Naive thymus-derived CD4-positive, alpha-beta T cell (primary cell): ENCODE results near the gene SC5D. TPM values are rescaled to one million over a fixed set of nuclear protein-coding genes. Genes with fewer than 3 reads are reported as not detected.

ENCODE experiments used
- ATAC-seq: fragments of 150-1000 bp; cut with Tn5 transposase; 2 replicates; pipeline ENCODE4 v1.10.0; 2021; ENCODE audit warnings: mild to moderate bottlenecking, moderate library complexity
- CTCF ChIA-PET: fragments of 350-600 bp; sonication (Branson Sonifier 250); formaldehyde crosslinking; loops from one replicate; lab custom pipeline; 2021; ENCODE audit warnings: antibody characterized with exemption; lab: Charles Lee
- POLR2A ChIA-PET: fragments of 350-600 bp; sonication (Branson Sonifier 250); formaldehyde crosslinking; loops from one replicate; lab custom pipeline; 2021; ENCODE audit warnings: antibody characterized with exemption, inconsistent platforms; lab: Charles Lee
- DNase-seq, 9 donors: peaks; one replicate each; pipeline versions ENCODE4 v3.0.0 to v3.0.0-alpha.2; 2020 to 2022; ENCODE audit warnings: mixed read lengths in 1 of 9
- H3K27ac ChIP-seq: one replicate; pipeline ENCODE4 v1.7.0; 2013; ENCODE audit warnings: mild to moderate bottlenecking, low read depth, low read length, moderate library complexity
- H3K27me3 ChIP-seq, 2 donors: one replicate each; pipeline ENCODE4 v1.7.0; 2013; ENCODE audit warnings: low read length in 2 of 2, mild to moderate bottlenecking in 2 of 2, moderate library complexity in 2 of 2; ENCODE audit not compliant: control insufficient read depth in 2 of 2, insufficient read depth in 2 of 2
- H3K36me3 ChIP-seq, 3 experiments: 1 replicate in 2 of 3; 2 replicates in 1 of 3; pipeline ENCODE4 v1.7.0; 2013; ENCODE audit warnings: low read length in 3 of 3, mild to moderate bottlenecking in 3 of 3, moderate library complexity in 1 of 3; ENCODE audit not compliant: insufficient read depth in 3 of 3, control insufficient read depth in 2 of 3
- H3K4me1 ChIP-seq, 2 donors: one replicate each; pipeline ENCODE4 v1.7.0; 2013; ENCODE audit warnings: low read length in 2 of 2, mild to moderate bottlenecking in 2 of 2, moderate library complexity in 1 of 2; ENCODE audit not compliant: control insufficient read depth in 2 of 2, insufficient read depth in 2 of 2
- H3K4me3 ChIP-seq: 2 replicates; pipeline ENCODE4 v1.7.0; 2013; ENCODE audit warnings: mild to moderate bottlenecking, low read length
- H3K9me3 ChIP-seq, 3 experiments: 1 replicate in 2 of 3; 2 replicates in 1 of 3; pipeline ENCODE4 v1.7.0; 2013; ENCODE audit warnings: low read length in 3 of 3; ENCODE audit not compliant: control insufficient read depth in 2 of 3
- H3K27ac Mint-ChIP-seq, 9 donors: one replicate each; pipeline ENCODE4 v1.8.0; 2020 to 2022; ENCODE audit warnings: mixed read lengths in 9 of 9, mild to moderate bottlenecking in 8 of 9, moderate library complexity in 5 of 9, inconsistent platforms in 2 of 9
- H3K27me3 Mint-ChIP-seq, 5 donors: one replicate each; pipeline ENCODE4 v1.8.0; 2021 to 2022; ENCODE audit warnings: mixed read lengths in 5 of 5, mild to moderate bottlenecking in 1 of 5
- H3K36me3 Mint-ChIP-seq, 5 donors: one replicate each; pipeline ENCODE4 v1.8.0; 2020 to 2022; ENCODE audit warnings: mixed read lengths in 5 of 5, mild to moderate bottlenecking in 3 of 5, inconsistent platforms in 1 of 5
- H3K4me1 Mint-ChIP-seq, 7 donors: one replicate each; pipeline ENCODE4 v1.8.0; 2020 to 2022; ENCODE audit warnings: mixed read lengths in 7 of 7, mild to moderate bottlenecking in 3 of 7, inconsistent platforms in 1 of 7
- H3K4me3 Mint-ChIP-seq, 10 donors: one replicate each; pipeline ENCODE4 v1.8.0; 2020 to 2022; ENCODE audit warnings: mild to moderate bottlenecking in 10 of 10, mixed read lengths in 10 of 10, moderate library complexity in 6 of 10, inconsistent platforms in 2 of 10
- H3K9me3 Mint-ChIP-seq, 11 donors: one replicate each; pipeline ENCODE4 v1.8.0; 2020 to 2022; ENCODE audit warnings: mixed read lengths in 11 of 11, mild to moderate bottlenecking in 4 of 11, inconsistent platforms in 1 of 11, moderate library complexity in 1 of 11
- intact Hi-C, 2 donors: fragments of 100-400 bp; cut with micrococcal nuclease; formaldehyde crosslinking; loops; one replicate each; pipeline ENCODE4 v1.15.1; 2023
- polyA plus RNA-seq, 2 donors: library from polyadenylated mRNA; unstranded; fragments of 300-500 nt; fragmentation: Illumina TruSeq; gene quantifications; one replicate each; pipeline ENCODE4 v1.2.3, GENCODE V29; 2021
- total RNA-seq, 6 experiments: library from RNA in 5 of 6; stranded (reverse) in 5 of 6; gene quantifications; 1 replicate in 5 of 6; 2 replicates in 1 of 6; pipeline ENCODE4 v1.2.3 and lab custom pipeline; 2021 to 2026

The SC5D gene, protein sequence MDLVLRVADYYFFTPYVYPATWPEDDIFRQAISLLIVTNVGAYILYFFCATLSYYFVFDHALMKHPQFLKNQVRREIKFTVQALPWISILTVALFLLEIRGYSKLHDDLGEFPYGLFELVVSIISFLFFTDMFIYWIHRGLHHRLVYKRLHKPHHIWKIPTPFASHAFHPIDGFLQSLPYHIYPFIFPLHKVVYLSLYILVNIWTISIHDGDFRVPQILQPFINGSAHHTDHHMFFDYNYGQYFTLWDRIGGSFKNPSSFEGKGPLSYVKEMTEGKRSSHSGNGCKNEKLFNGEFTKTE
- total RNA-seq (10 to 100 TPM; 21.5 to 48.7 (median 32.8) TPM), polyA plus RNA-seq (10 to 100 TPM in 1 of 2 donors, 1 to 10 TPM in 1; 7.9 to 13.3 TPM), total RNA-seq (lab: John Stamatoyannopoulos, UW) (34.7 reads per million, percentile 63 among the genes with 10 or more reads in this experiment)

DNA sequence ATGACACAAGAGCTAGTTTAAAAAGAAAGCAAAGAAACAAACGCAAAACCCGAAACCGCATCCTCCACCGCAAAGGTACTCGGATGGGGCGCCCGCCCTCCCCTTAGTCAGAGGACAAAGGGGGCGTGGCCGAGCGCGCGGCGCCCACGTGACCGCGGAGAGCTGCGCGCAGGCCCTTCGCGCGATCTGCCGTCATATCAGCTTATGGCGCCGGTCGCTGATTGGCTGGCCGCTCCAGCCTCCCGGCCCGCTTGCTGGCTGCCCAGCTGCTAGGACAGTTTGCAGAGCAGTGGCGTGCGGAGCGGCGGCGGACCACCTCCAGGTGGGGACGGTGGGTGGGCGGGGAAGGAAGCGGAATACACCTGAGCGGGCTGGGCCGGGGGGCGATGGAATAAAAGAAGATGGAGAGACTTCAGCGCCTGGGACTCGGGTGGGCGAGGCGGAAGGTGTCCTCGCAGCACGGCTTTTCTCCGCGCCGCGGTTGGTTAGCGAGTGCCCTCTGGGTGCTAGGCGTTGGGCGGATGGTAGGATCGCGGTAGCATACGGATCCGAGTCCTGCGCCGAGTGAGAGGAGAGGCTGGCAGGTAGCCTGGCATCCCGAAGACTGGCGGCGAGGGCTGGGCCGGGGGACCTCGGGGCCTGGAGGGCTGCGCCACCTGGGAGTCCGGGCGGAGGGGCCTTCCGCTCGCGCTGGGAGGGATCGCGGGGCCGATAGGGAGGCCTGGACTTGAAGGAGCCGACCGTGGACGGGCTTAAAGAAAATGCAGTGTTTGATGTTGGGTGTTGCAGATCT lies at the start of gene SC5D:
TSS of gene SC5D (plus strand) at position 277 of the 793 bp plus-strand sequence. CDS start 10,605 bp downstream, outside the sequence.
- Mint-ChIP-seq H3K9me3 (peaks cover 0 to 5% (median 0%) of the 10 kb centered on the region in 11 donors), H3K27ac (peak within 1 kb of the TSS; percentile 88 to 100 (median 99)), H3K4me3 (peak within 1 kb of the TSS; percentile 90 to 100 (median 94)), H3K27me3 (peaks cover 0 to 12% (median 0%) of the 10 kb centered on the region in 5 donors), H3K36me3 (peaks cover 0 to 20% (median 6%) of the 10 kb centered on the region in 5 donors), H3K4me1 (peaks cover 35 to 66% (median 58%) of the 10 kb centered on the region in 7 donors)
- Histone ChIP-seq H3K27ac (peak within 1 kb of the TSS; percentile 95), H3K27me3 (no peaks in the 10 kb centered on the region), H3K4me3 (peak within 1 kb of the TSS; percentile 72), H3K36me3 (peaks cover 0 to 4% (median 0%) of the 10 kb centered on the region in 3 experiments), H3K9me3 (no peaks in the 10 kb centered on the region), H3K4me1 (peaks cover 6 to 18% of the 10 kb centered on the region in 2 donors)
- POLR2A ChIA-PET = interaction anchor here (0.7 to 2.2 kb wide), 25 partner anchors 20 to 314 kb away, joined by 3 to 36 read pairs (median 3); partner anchors contain the start of gene SORL1-AS1
- ATAC-seq = peak; percentile 96
- peak; percentile 94 to 98 (median 96) for DNase-seq
- intact Hi-C loops = loop anchor here (1.0 to 10.0 kb wide), 10 partner anchors 43 to 1770 kb away; partner anchors contain the start of genes HSPA8 (in 1 of the 2), SORL1 (in 1 of the 2) and SORL1-AS1 (in 1 of the 2)
- CTCF ChIA-PET = interaction anchor here (0.8 to 1.6 kb wide), 6 partner anchors 24 to 159 kb away, joined by 4 to 7 read pairs (median 4); no protein-coding TSS in a partner anchor

DNA sequence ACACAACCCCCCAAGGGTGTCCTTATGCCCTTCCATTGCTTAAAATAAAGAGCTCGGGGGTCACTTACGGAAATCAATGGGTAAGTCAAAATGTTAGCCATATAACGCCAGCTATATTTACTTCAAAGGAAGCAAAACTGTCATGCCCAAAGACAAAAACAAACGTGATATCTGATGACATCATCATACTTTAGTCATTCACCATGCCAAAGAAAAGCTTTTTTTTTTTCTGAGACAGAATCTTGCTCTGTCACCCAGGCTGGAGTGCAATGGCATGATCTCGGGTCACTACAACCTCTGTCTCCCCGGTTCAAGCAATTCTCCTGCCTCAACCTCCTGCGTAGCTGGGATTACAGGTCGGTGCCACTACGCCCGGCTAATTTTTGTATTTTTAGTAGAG lies 47.7 kb upstream of the SC5D start:
- DNase-seq (no peak), ATAC-seq (no peak)
- intact Hi-C loops = no loop called here
- no peak overlapping the region for H3K4me3 Mint-ChIP-seq
- H3K27me3 Mint-ChIP-seq = peaks cover 0 to 14% (median 0%) of the 10 kb centered on the region in 5 donors
- Histone ChIP-seq H3K4me3 (no peak overlapping the region), H3K36me3 (no peaks in the 10 kb centered on the region), H3K4me1 (no peaks in the 10 kb centered on the region), H3K9me3 (no peaks in the 10 kb centered on the region), H3K27me3 (no peaks in the 10 kb centered on the region), H3K27ac (no peak overlapping the region)
- no peaks in the 10 kb centered on the region for H3K36me3 Mint-ChIP-seq
- peaks cover 0 to 5% (median 3%) of the 10 kb centered on the region in 7 donors for H3K4me1 Mint-ChIP-seq
- ChIA-PET POLR2A (no interaction called here), CTCF (interaction anchor here (1.0 kb wide), 1 partner anchor 346 kb away, joined by 5 read pairs; no protein-coding TSS in a partner anchor)
- H3K9me3 Mint-ChIP-seq = no peaks in the 10 kb centered on the region
- H3K27ac Mint-ChIP-seq = no peak overlapping the region

DNA sequence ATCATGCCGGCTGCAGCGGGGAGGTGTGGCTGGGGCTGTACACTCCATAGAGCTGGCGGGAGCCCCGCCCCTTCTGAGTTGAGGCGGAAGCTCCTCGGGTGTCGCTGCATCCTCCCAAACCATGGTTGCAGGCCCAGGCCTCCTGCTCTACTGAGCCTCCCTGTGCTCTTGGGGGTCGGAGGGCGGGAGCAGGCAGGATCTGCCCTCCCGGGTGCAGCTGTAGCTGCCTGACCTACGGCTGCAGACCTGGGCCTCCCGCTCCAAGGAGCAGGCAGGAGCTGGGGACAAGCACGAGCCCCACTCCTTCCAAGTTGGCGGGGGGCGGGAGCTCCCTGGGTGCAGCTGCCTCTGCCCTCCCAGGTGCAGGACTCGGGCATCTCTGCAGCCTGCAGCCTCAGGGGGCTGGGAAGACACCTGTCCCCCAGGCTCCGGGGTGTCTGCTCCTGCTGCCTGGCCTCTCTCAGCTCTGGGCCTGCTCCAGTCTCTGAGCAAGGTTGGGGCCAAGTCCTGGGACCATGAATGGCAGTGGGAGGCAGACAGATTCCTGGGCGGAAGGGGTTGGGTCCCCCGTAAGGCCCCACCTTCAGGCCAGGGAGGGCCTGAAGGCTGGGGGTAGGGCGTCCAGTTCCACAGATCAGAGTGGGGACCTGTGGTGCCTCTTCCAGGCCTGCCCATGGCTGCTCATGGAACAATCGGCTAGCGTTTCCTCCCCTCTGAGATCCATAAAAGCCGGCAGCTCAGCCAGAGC lies 46.4 kb upstream of the SC5D start:
- no peak overlapping the region for H3K27ac ChIP-seq
- intact Hi-C loops = no loop called here
- DNase-seq = no peak
- CTCF ChIA-PET = interaction anchor here (0.6 to 1.8 kb wide), 3 partner anchors 8 to 346 kb away, joined by 3 to 6 read pairs (median 3); no protein-coding TSS in a partner anchor
- H3K4me1 Mint-ChIP-seq = peaks cover 0 to 10% (median 3%) of the 10 kb centered on the region in 7 donors
- H3K36me3 Mint-ChIP-seq = no peaks in the 10 kb centered on the region
- POLR2A ChIA-PET = interaction anchor here (0.8 kb wide), 1 partner anchor 46 kb away, joined by 3 read pairs; the partner anchor contains the start of gene SC5D
- H3K27me3 Mint-ChIP-seq = peaks cover 0 to 16% (median 3%) of the 10 kb centered on the region in 5 donors
- H3K9me3 Mint-ChIP-seq = no peaks in the 10 kb centered on the region
- H3K27ac Mint-ChIP-seq = no peak overlapping the region
- no peaks in the 10 kb centered on the region for H3K36me3 ChIP-seq
- no peak for ATAC-seq
- no peaks in the 10 kb centered on the region for H3K9me3 ChIP-seq
- no peaks in the 10 kb centered on the region for H3K4me1 ChIP-seq
- H3K4me3 ChIP-seq = no peak overlapping the region
- H3K27me3 ChIP-seq = no peaks in the 10 kb centered on the region
- H3K4me3 Mint-ChIP-seq = no peak overlapping the region

DNA sequence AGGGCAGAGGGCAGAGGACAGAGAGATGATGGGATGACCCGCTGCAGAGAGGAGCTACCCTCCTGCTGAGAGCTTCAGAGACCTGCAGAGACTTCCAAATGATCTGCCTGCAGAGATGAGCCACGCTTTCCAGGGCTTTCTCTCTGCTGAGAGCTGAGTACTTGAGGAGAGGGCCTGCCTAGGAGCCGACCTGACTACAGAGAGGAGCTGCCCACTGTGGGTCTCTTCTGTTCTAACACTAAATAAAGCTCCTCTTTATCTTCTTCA lies 45.9 kb upstream of the SC5D start:
- ChIA-PET CTCF (interaction anchor here (1.0 to 1.8 kb wide), 2 partner anchors 8 to 345 kb away, joined by 3 to 6 read pairs; no protein-coding TSS in a partner anchor), POLR2A (no interaction called here)
- no peaks in the 10 kb centered on the region for H3K9me3 ChIP-seq
- H3K27ac Mint-ChIP-seq = no peak overlapping the region
- ATAC-seq (no peak), DNase-seq (no peak)
- no peak overlapping the region for H3K4me3 ChIP-seq
- peaks cover 0 to 10% (median 3%) of the 10 kb centered on the region in 7 donors for H3K4me1 Mint-ChIP-seq
- H3K27me3 Mint-ChIP-seq = peaks cover 0 to 16% (median 3%) of the 10 kb centered on the region in 5 donors
- no peaks in the 10 kb centered on the region for H3K36me3 Mint-ChIP-seq
- no peak overlapping the region for H3K27ac ChIP-seq
- intact Hi-C loops = no loop called here
- no peaks in the 10 kb centered on the region for H3K27me3 ChIP-seq
- no peaks in the 10 kb centered on the region for H3K9me3 Mint-ChIP-seq
- H3K4me1 ChIP-seq = no peaks in the 10 kb centered on the region
- no peaks in the 10 kb centered on the region for H3K36me3 ChIP-seq
- H3K4me3 Mint-ChIP-seq = no peak overlapping the region

DNA sequence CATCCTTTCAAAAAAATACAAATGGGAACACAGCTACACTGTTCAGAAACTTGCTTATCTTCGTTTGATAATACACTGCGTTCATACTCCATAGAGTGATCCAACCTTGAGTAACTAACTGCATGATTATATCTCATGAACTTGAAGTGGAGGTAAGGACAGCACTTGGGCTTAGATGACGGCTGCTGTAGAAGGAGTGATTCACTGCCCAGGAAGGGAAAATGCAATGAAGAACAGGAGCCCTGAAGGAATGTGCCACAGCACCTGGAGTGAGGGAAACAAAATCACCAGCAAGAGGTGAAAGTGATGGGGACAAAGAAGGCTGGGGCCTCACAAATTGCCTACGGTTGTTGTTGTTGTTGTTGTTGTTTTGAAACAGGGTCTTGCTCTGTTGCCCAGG lies 44.1 kb upstream of the SC5D start:
- ChIA-PET CTCF (interaction anchor here (0.7 to 1.4 kb wide), 2 partner anchors 44 to 173 kb away, joined by 3 to 4 read pairs; partner anchors contain the start of gene SC5D), POLR2A (interaction anchor here (2.1 kb wide), 1 partner anchor 43 kb away, joined by 6 read pairs; no protein-coding TSS in a partner anchor)
- H3K9me3 Mint-ChIP-seq = no peaks in the 10 kb centered on the region
- ATAC-seq = no peak
- peaks cover 0 to 10% (median 3%) of the 10 kb centered on the region in 7 donors for H3K4me1 Mint-ChIP-seq
- H3K9me3 ChIP-seq = no peaks in the 10 kb centered on the region
- H3K27ac ChIP-seq = no peak overlapping the region
- peaks cover 0 to 10% (median 0%) of the 10 kb centered on the region in 5 donors for H3K27me3 Mint-ChIP-seq
- intact Hi-C loops = no loop called here
- H3K36me3 ChIP-seq = no peaks in the 10 kb centered on the region
- no peak for DNase-seq
- no peak overlapping the region for H3K4me3 ChIP-seq
- no peaks in the 10 kb centered on the region for H3K27me3 ChIP-seq
- H3K27ac Mint-ChIP-seq = no peak overlapping the region
- H3K36me3 Mint-ChIP-seq = no peaks in the 10 kb centered on the region
- H3K4me1 ChIP-seq = no peaks in the 10 kb centered on the region
- H3K4me3 Mint-ChIP-seq = no peak overlapping the region
